Fibroblast of lung (primary cell): Measurements from ENCODE around the gene KIF26B.

Experiments
- EZH2 ChIP-seq: IDR thresholded peaks from 2 replicates; pipeline ENCODE4 v1.5.1; 2012; ENCODE audit warnings: low read length, control low read depth, mild to moderate bottlenecking; ENCODE audit errors: missing control alignments
- TF ChIP-seq, protein P1 (sequence below), 2 donors: IDR thresholded peaks in 1 of 2; conservative IDR thresholded peaks in 1 of 2; 1 replicate in 1 of 2; 2 replicates in 1 of 2; pipeline ENCODE4 v1.5.1; 2011 to 2012; ENCODE audit warnings: low read length in 2 of 2, control low read depth in 1 of 2, inconsistent platforms in 1 of 2, low read depth in 1 of 2, mild to moderate bottlenecking in 1 of 2

DNA sequence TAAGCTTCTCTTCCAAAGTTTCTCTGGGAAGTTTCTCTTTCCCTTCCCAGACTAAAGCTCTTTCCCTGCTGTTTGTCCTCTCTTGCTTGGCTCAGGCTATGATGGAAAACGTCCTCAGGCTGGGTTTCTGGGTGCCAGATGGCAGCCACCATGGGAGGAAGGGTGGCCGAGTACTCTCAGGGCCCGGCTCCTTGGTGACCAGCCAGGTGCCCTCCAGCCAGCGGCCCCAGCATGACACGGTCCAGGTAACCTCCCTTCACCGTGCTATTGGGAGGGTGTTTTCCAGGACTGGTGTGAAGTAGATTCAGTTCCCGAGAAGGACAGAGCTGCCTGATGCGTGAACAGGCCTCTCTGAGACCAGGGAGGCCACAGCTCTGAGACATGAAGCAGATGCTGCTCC is 60.3 kb downstream of the KIF26B start:
- TF ChIP-seq, protein P1, sequence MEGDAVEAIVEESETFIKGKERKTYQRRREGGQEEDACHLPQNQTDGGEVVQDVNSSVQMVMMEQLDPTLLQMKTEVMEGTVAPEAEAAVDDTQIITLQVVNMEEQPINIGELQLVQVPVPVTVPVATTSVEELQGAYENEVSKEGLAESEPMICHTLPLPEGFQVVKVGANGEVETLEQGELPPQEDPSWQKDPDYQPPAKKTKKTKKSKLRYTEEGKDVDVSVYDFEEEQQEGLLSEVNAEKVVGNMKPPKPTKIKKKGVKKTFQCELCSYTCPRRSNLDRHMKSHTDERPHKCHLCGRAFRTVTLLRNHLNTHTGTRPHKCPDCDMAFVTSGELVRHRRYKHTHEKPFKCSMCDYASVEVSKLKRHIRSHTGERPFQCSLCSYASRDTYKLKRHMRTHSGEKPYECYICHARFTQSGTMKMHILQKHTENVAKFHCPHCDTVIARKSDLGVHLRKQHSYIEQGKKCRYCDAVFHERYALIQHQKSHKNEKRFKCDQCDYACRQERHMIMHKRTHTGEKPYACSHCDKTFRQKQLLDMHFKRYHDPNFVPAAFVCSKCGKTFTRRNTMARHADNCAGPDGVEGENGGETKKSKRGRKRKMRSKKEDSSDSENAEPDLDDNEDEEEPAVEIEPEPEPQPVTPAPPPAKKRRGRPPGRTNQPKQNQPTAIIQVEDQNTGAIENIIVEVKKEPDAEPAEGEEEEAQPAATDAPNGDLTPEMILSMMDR (conservative IDR thresholded peaks at IDR 0.05 in 1 of 2, IDR thresholded peaks at IDR 0.05 in 1 of 2; ENCODE audit: low read depth in 1 of 2, low read length in 2 of 2): no peak
- TF ChIP-seq EZH2: no peak
